ENCODE data around the gene CDK2. TPM values are rescaled to one million over a fixed set of nuclear protein-coding genes. Genes with fewer than 3 reads are reported as not detected.

The CDK2 gene
- polyA plus RNA-seq, 12 donors = 20.1 to 59.4 (median 30.2) TPM; not detected in 1

DNA sequence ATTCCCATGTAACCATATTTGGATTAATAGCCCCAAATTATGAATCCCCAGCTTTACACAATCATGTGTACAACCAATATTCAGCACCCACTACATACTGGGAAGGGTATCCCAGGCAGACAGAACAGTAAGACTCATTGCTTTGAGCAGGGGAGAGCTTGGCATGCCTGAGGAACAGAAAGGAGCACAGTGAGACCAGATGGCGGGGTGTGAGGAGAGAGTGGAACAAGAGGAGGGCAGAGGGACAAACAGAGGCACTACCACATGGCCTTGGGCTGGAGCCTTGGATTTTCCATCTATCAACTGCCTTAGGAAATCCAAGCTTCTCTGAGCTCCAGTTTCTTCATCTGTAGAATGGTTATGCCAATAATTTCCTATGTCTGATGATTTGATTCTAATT, 31.9 kb upstream of the CDK2 start:
- DNase-seq = no peak

DNA sequence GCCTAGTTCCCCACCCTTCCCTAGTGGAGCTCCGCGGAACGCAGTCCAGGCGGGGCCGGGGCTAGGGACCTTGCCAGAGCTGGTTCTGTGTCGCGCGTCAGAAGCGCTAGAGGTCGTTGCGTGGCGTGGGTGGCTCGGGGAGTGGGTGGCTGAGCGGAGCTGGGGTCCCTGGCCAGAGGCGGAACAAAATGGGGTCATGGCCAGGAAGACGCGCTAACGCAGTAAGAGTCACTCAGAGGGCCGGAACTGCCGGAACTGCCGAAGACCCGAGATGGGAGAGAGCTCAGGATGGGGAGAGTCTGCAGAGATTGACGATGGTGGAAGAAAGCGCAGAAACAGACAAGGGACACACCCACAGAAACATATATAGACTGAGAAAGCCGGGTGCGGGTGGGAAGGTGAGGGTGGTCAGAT, 30.9 kb upstream of the CDK2 start:
- DNase-seq = peak; percentile 41

DNA sequence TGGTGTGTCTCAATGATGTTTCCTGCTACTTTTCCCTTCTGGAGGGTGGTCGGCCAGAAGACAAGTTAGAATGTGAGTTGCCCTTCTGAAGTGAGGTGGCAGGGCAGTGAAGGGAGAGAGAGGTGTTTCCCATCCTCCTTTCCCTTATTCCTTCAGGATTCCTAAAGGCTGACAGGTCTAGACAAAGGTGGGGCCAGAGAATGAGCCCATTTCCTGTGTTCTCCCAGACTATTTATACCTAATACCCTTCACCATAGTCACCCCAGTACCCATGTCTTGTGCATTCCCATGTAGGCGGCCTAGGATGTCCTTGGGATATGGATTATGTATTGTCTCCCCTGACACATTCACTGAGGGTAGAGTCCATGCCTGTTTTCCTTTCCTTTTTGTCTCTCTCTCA, 28.6 kb upstream of the CDK2 start:
- no peak for DNase-seq

DNA sequence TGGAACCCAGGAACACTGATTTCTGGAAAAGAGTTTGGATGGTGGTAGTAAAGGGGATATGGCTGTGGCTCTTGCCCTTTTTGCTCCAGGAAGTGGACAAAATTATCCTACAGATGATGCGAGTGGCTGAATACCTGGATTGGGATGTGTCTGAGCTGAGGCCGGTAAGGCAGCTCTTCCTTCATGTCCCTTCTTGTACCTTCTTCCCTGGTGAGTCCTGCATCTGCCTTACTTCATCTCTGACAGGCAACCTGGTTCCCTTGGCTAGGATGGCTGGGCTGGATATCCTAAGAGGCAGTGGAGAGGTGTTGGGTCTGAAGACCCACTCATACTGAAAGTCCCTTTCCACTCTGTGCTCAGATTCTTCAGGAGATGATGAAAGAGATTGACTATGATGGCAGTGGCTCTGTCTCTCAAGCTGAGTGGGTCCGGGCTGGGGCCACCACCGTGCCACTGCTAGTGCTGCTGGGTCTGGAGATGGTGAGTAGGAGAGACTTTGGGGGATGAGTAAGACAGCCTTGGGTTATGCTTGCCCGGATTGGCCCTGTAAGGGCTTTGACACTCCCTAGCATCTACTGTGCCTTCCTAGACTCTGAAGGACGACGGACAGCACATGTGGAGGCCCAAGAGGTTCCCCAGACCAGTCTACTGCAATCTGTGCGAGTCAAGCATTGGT, 27.7 kb upstream of the CDK2 start:
- no peak for DNase-seq

- peak; percentile 89 for DNase-seq
Measured at GRCh38 chr12:55940065-55940732, 26.4 kb upstream of the CDK2 start.

- DNase-seq = no peak
Measured at GRCh38 chr12:55942055-55942454, 24.6 kb upstream of the CDK2 start.

- DNase-seq = no peak
Measured at GRCh38 chr12:55942577-55943136, 24.0 kb upstream of the CDK2 start.

DNA sequence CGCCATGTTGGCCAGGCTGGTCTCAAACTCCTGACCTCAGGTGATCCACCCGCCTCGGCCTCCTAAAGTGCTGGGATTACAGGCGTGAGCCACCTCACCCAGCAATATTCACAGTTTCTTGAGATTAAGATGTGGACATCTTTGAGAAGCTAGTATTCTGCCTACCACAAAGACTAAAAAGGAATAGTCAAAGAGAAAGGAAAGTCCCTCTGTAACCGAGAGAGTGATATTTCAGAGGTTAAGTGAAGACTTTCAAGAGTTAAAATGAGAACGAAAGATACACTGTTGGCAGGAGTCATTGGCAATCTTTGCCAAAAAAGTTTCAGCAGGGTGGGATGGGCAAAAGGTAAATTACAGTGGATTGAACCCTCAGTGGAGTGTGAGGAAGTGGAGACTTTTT, 20.1 kb upstream of the CDK2 start:
- no peak for DNase-seq

DNA sequence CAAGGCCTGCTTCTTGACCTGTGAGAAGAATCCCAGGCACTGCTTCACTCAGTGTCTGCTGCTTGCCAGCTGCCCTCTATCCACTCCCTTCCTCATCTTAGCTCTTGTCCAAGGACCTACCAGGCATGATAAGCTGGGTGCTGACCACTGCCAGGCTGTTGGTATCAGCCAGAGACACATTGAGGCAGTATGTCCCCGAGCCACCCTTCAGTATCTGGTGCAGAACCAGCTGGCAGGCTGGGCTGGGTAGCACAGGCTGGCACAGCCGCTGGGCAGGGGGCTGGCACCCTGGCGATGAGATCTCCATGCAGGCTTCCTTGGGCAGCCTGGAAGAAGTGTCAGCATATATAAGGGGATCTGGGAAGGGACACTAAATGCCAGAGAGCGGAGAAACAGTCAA, 11.3 kb upstream of the CDK2 start:
- no peak for DNase-seq

DNA sequence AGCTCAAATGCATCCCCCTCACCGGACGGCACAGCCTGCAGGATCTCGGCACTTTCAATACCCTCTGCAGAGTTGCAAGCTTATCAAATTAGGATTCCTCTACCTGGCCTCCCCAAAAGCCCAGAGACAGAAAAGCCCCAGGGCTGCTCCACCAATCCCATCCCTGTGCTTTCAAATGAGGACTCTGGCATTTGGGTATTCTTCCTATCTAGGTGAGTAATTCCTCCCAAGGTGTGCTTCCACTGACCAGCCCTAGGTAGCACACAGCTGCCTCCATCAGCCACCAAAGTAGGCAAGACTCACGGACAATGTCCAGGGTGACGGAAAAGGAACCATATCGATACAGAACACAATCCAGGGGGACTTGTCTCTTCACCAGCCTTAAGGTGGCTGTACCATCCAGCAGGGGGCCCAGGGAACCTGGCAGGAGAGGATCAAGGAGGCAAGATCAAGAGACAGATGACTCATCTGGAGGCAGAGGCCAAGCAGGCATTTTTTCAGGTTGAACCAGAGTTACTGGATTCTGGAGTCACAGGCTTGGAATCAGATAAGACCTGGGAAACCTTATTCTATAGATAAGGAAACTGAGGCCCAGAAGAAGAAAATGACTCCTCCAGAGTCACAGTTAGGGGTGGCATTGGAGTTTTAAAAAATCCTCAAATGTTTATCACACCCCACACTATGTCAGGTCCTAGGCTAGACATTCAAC, 10.7 kb upstream of the CDK2 start:
- no peak for DNase-seq

DNA sequence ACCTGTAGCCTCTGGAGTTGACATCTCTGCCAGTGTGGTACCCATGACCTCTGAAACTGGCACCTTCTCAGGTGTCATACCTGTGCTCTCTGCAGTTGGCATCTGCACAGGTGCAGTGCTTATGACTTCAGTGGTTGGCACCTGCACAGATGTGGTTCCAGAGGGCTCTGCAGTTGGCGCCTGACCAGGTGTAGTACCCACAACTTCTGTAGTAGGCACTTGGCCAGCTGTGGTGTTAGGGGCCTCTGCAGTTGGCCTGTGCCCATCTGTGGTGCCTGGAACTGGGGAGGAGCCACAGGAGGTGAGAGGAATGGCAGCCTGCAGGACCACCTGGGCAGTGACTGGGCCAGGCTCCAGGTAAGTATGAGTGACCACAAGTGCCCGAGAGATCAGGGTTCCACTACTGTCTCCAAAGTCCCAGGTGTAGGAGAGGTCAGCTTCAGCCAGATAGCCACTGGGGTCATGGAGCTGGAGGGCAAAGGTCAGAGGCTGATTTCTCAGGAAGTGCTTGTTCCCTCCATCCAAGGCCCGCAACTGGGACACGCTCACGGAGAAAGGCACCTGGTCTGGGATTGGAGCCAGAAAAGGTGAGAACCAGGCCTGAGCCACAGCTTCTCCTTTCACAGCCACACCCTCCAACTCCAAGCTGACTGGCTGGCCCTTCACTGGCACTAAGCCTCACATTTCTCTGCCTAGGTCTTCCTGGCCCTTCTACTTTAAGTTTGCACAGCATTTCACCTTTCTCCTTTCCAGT, 9.3 kb upstream of the CDK2 start:
- DNase-seq = no peak

GRCh38 chr12:55963760-55964159, 2.9 kb upstream of the CDK2 start:
- no peak for DNase-seq

DNA sequence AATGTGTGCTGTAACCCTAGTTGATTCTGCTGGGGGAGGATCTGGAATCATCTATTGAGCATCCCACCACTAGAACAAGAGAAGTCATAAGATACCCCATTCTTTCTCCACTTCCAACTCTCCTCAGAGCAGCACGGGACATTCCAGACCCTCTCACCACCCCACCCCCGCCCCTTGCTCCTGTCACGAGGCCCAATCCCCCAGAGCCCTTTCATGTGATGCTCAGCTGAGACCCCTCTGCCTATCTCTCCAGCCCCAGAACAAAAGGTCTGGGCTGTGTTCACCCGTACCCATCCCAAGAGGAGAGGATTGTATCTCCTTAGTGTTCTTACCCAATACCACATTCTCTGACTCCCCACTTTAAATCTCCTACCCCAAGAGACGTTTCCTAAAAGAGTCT, 1.4 kb upstream of the CDK2 start:
- DNase-seq = no peak

- no peak for DNase-seq
Measured at GRCh38 chr12:55965941-55966407, 656 bp upstream of the CDK2 start, which contains the start of gene PMEL. TSS of gene PMEL (minus strand) at chr12:55966042. CDS start at chr12:55966011, 31 bp downstream.

DNA sequence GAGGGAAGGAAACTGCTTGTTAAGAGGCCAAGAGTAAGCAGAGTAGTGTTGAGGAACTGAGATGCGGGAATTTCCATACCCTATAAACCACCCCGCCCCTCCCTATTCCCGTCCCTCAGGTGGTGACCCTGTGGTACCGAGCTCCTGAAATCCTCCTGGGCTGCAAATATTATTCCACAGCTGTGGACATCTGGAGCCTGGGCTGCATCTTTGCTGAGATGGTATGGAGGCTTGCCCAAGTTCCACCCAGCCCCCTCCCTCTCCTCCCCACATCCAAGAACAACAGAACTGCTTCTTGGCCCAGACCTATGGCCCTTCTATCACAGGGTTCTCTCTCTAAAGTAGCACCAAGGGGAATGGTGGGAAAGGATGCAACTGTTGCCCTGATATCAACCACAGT, 2.7 kb downstream of the CDK2 start:
- DNase-seq = no peak

GRCh38 chr12:55970775-55971174, 4.1 kb downstream of the CDK2 start:
- no peak for DNase-seq

GRCh38 chr12:55972042-55972441, 5.4 kb downstream of the CDK2 start:
- no peak for DNase-seq

DNA sequence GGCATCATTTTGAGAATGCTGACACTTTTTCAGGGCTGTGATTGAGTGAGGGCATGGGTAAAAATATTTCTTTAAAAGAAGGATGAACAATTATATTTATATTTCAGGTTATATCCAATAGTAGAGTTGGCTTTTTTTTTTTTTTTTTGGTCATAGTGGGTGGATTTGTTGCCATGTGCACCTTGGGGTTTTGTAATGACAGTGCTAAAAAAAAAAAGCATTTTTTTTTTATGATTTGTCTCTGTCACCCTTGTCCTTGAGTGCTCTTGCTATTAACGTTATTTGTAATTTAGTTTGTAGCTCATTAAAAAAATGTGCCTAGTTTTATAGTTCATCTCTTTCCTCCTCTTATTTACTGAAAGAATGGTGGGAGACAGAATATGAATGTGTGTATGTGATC, 5.8 kb downstream of the CDK2 start:
- DNase-seq = no peak

DNA sequence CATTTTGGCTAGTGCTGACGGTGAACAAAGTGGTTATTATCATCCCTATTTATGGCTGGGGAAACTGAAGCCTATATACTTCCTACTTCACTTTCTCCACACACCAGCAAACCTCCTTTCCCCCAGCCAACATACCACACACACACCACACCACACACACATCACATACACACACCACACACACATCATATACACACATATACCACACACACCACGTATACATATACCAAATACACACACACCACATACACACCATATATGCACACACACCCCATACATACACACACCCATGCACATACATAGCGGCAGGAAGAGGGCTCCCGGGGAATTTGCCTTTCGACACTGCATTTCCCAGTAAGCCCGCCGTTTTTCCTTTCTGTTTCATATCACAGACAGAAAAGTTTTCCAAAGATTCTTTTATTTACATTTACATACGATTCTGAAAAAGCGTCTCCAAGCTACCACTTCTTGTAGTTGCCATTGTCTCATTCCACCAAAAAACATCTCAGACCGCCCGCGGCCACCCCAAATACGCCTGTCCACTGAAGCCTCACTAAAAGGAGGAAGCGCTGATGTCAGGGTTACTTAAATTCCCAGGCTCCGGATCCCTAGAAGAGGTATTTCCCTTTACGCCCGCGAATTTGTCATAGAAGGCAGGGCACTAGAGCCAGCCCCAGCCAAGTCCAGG, 6.4 kb downstream of the CDK2 start:
- DNase-seq = peak; percentile 55

DNA sequence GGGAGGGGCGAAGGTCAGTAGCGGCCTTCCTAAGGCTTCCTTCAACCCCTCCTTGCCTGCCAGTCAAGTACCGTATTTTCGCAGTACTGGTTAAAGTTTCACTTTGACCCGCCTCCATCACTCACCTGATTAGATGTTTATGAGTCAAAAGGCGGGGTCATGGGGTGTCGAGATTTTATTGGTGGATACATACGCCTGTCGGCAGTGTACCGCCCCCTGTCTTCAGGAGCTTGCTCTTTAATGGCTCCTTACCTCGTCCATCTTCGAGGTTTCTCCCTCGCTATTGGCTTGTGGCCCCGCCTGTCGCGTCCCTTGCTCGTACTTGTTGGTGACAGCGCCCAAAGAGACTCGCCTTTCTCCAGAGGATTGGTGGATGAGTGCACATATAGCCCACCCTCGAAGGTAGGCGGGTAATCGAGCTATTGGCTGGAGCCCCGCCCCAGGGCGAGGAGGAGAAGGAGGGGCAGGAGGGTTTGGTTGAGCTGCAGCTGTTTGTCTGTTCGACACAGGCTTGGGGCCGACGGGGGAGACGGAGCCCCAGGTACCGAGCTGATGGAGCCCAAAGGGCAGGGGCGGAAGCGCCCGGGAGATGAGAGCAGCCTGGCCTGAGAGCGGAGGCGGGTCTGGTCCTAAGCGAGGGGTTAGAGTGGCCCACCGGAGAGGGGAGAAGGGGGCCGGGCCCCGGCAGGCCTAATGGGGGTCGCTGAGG, 7.1 kb downstream of the CDK2 start, which contains the start of gene RAB5B:
Gene RAB5B (plus strand): TSS at position 480 of the 709 bp plus-strand sequence. CDS start 12,883 bp downstream, outside the sequence.
- DNase-seq = peak; percentile 99
